Endothelial cell of umbilical vein (primary cell): ENCODE results near the gene TRIM10. TPM values are rescaled to one million over a fixed set of nuclear protein-coding genes. Genes with fewer than 3 reads are reported as not detected.
"Not testable (repeated sequence)": the region's sequence is repeated elsewhere in the genome, so short reads cannot be mapped to it uniquely, and the experiment has no call there.

Source experiments
- BruUV-seq: library from RNA; stranded (reverse); fragments of 400-500 nt; replicated peaks from 2 replicates; lab custom pipeline; 2021; lab: Mats Ljungman, UMichigan
- CTCF ChIA-PET: fragments of 300-600, 350-600 bp; sonication (Branson Sonifier 250); formaldehyde crosslinking; loops from one replicate; lab custom pipeline; 2021; ENCODE audit warnings: antibody characterized with exemption, inconsistent platforms; lab: Charles Lee
- POLR2A ChIA-PET: fragments of 300-600, 350-600 bp; sonication (Branson Sonifier 250); formaldehyde crosslinking; loops from one replicate; lab custom pipeline; 2021; ENCODE audit warnings: antibody characterized with exemption, inconsistent platforms; lab: Charles Lee
- DNase-seq: peaks from one replicate; pipeline ENCODE4 v3.0.0-alpha.2; 2011; ENCODE audit warnings: low read depth, low spot score
- FAIRE-seq: peaks from 2 replicates; lab custom pipeline; 2011; peaks lifted over from hg19 to GRCh38; lab: Jason Lieb, UNC
- H2AFZ ChIP-seq: 2 replicates; pipeline ENCODE4 v1.6.0; 2012; ENCODE audit warnings: low read depth, low read length, control low read depth, inconsistent platforms
- H3K27ac ChIP-seq: 2 replicates; pipeline ENCODE4 v1.5.1; 2011; ENCODE audit warnings: low read depth, mild to moderate bottlenecking, control low read depth, low read length, moderate library complexity; ENCODE audit not compliant: insufficient read depth
- H3K27me3 ChIP-seq, 2 experiments: 2 replicates each; pipeline versions ENCODE4 v1.6.0 to v1.6.1; 2011; ENCODE audit warnings: low read length in 2 of 2, mixed read lengths in 1 of 2; ENCODE audit not compliant: control insufficient read depth in 2 of 2, insufficient read depth in 2 of 2
- H3K36me3 ChIP-seq, 2 experiments: 2 replicates in 1 of 2; 3 replicates in 1 of 2; pipeline ENCODE4 v1.5.1; 2011; ENCODE audit warnings: low read length in 2 of 2, mild to moderate bottlenecking in 1 of 2, moderate library complexity in 1 of 2; ENCODE audit not compliant: control insufficient read depth in 2 of 2, insufficient read depth in 2 of 2; ENCODE audit errors: extremely low read depth in 1 of 2
- H3K4me1 ChIP-seq: 3 replicates; pipeline ENCODE4 v1.5.1; 2011; ENCODE audit warnings: mild to moderate bottlenecking, low read length; ENCODE audit not compliant: control insufficient read depth, insufficient read depth; ENCODE audit errors: extremely low read depth
- H3K4me2 ChIP-seq: 2 replicates; pipeline ENCODE4 v1.6.1; 2011; ENCODE audit warnings: low read length, control low read depth, mixed read lengths; ENCODE audit not compliant: insufficient read depth
- H3K4me3 ChIP-seq, 3 experiments: fragments of 200-600 bp in 1 of 3; sonication (generic), shearing (Covaris generic) in 1 of 3; replicated peaks in 1 of 3; 2 replicates each; pipeline ENCODE4 v1.5.1; 2011 to 2016; ENCODE audit warnings: control low read depth in 3 of 3, low read length in 3 of 3, mild to moderate bottlenecking in 2 of 3, inconsistent platforms in 1 of 3, low read depth in 1 of 3, moderate library complexity in 1 of 3; ENCODE audit not compliant: insufficient read depth in 1 of 3
- H3K79me2 ChIP-seq: 2 replicates; pipeline ENCODE4 v1.6.0; 2012; ENCODE audit warnings: low read length, inconsistent platforms; ENCODE audit not compliant: control insufficient read depth, insufficient read depth
- H3K9ac ChIP-seq: replicated peaks from 2 replicates; pipeline ENCODE3; 2011; ENCODE audit warnings: low read length, control low read depth; ENCODE audit not compliant: insufficient read depth; ENCODE audit errors: extremely low read depth
- H3K9me1 ChIP-seq: replicated peaks from 3 replicates; pipeline ENCODE4 v1.6.0; 2011; ENCODE audit warnings: mild to moderate bottlenecking, low read length; ENCODE audit not compliant: control insufficient read depth, insufficient read depth; ENCODE audit errors: extremely low read depth
- H3K9me3 ChIP-seq: replicated peaks from 2 replicates; pipeline ENCODE4 v1.5.1; 2012; ENCODE audit warnings: low read length, inconsistent platforms; ENCODE audit not compliant: control insufficient read depth, insufficient read depth
- H4K20me1 ChIP-seq: replicated peaks from 2 replicates; pipeline ENCODE3; 2011; ENCODE audit warnings: mild to moderate bottlenecking, low read length; ENCODE audit not compliant: control insufficient read depth, insufficient read depth; ENCODE audit errors: extremely low read depth
- EZH2 ChIP-seq: IDR thresholded peaks from 2 replicates; pipeline ENCODE4 v1.6.1; 2012; ENCODE audit warnings: borderline replicate concordance, low read depth, mild to moderate bottlenecking, moderate library complexity, low read length, inconsistent platforms; ENCODE audit not compliant: severe bottlenecking
- FOS ChIP-seq: IDR thresholded peaks from 2 replicates; pipeline ENCODE4 v1.6.1; 2011; ENCODE audit warnings: mild to moderate bottlenecking, low read length, moderate library complexity, borderline replicate concordance; ENCODE audit not compliant: insufficient read depth
- GATA2 ChIP-seq: IDR thresholded peaks from 2 replicates; pipeline ENCODE4 v1.7.0; 2011; ENCODE audit warnings: low read depth, mild to moderate bottlenecking, moderate library complexity, mixed read lengths, low read length; ENCODE audit not compliant: insufficient read length, insufficient read depth
- JUN ChIP-seq: IDR thresholded peaks from 2 replicates; pipeline ENCODE4 v1.6.1; 2011; ENCODE audit warnings: borderline replicate concordance, low read depth; ENCODE audit not compliant: insufficient read length, insufficient read depth
- MYC ChIP-seq: IDR thresholded peaks from one replicate; pipeline ENCODE4 v1.6.1; 2011; ENCODE audit warnings: mild to moderate bottlenecking, low read depth, low read length
- POLR2A ChIP-seq: IDR thresholded peaks from 2 replicates; pipeline ENCODE4 v1.6.1; 2012; ENCODE audit warnings: low read depth, mild to moderate bottlenecking, control low read depth, low read length
- POLR2AphosphoS5 ChIP-seq: IDR thresholded peaks from 2 replicates; pipeline ENCODE4 v1.6.1; 2012; ENCODE audit warnings: low read depth, mild to moderate bottlenecking, control low read depth, low read length, moderate library complexity; ENCODE audit not compliant: insufficient read depth
- dilution Hi-C: fragments of 300-500 bp; cut with MboI; formaldehyde crosslinking; loops from one replicate; pipeline ENCODE4 v1.15.0; 2019; ENCODE audit warnings: low sequenced_read_pairs; ENCODE audit not compliant: extremely low pct_ligation_motif_present
- intact Hi-C: fragments of 100-400 bp; cut with micrococcal nuclease; formaldehyde crosslinking; loops from one replicate; pipeline ENCODE4 v1.10.0; 2022
- polyA plus RNA-seq, 4 experiments: library from polyadenylated mRNA; depleted of rRNA in 3 of 4; stranded (reverse) in 3 of 4; unstranded in 1 of 4; fragments of >200 nt; gene quantifications; 2 replicates each; pipeline versions ENCODE4 v1.2.1 to v1.2.3, GENCODE V29; 2011 to 2012; ENCODE audit warnings: missing spikeins in 1 of 4
- total RNA-seq: library from RNA; stranded (reverse); gene quantifications from 2 replicates; pipeline ENCODE4 v1.2.3, GENCODE V29; 2021
- TF ChIP-seq, protein P1 (sequence below), 2 donors: IDR thresholded peaks; 1 replicate in 1 of 2; 2 replicates in 1 of 2; pipeline ENCODE4 v1.5.1; 2011; ENCODE audit warnings: low read length in 2 of 2, mild to moderate bottlenecking in 2 of 2, moderate library complexity in 2 of 2, control low read depth in 1 of 2, inconsistent platforms in 1 of 2, low read depth in 1 of 2; ENCODE audit not compliant: insufficient read depth in 1 of 2; ENCODE audit errors: extremely low read depth in 1 of 2
- TF ChIP-seq, protein P2 (sequence below): IDR thresholded peaks from 2 replicates; pipeline ENCODE4 v1.6.1; 2011; ENCODE audit not compliant: insufficient read depth, insufficient read length

The TRIM10 gene
- total and polyA plus RNA-seq, 2 donors (not counting 3 experiments of a cell fraction or from before 2014, with no cell fraction given) = not detected

DNA sequence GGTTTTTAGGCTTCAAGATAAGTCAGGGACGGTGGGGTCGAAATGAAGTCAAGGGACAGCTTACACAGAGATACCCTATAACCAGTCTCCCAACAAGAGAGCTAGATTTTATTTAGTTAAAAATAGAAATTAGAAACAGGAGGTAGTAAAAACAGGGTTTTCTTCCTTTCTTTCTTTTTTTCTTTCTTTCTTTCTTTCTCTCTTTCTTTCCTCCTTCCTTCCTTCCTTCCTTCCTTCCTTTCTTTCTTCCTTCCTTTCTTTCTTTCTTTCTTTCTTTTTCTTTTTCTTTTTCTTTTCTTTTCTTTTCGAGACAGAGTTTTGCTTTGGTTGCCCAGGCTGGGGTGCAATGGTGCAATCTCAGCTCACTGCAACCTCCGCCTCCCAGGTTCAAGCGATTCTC lies 42.3 kb downstream of the TRIM10 start:
- BruUV-seq, H3K9me3 ChIP-seq, H3K36me3 ChIP-seq, DNase-seq, intact Hi-C loops, dilution Hi-C loops, H3K4me3 ChIP-seq, H3K27ac ChIP-seq, H3K9me1 ChIP-seq, POLR2A ChIA-PET, H3K4me1 ChIP-seq, H3K9ac ChIP-seq, FAIRE-seq, H4K20me1 ChIP-seq, H2AFZ ChIP-seq, H3K79me2 ChIP-seq, H3K4me2 ChIP-seq: not testable (repeated sequence)
- H3K27me3 ChIP-seq = peaks cover 4 to 21% of the 10 kb centered on the region in 2 experiments
- CTCF ChIA-PET = interaction anchor here (0.7 to 1.6 kb wide), 2 partner anchors 16 to 279 kb away, joined by 3 to 6 read pairs; no protein-coding TSS in a partner anchor

DNA sequence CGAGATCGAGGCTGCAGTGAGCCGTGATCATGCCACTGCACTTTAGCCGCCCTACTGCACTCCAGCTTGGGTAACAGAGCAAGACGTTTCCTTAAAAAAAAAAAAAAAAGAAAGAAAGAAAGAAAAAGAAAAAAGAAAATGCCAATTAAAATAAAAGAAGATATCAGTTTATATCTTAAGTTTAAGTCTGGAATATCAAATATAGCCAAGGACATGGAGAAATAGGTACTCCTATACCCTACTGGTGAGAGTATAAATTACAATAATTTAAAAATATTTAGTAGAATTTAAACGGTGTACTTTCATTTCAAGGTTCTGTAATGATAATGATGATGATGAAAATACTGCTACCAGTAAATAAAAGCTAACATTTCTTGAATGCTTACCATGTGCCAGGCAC lies 44.3 kb downstream of the TRIM10 start:
- Histone ChIP-seq H4K20me1 (no peaks in the 10 kb centered on the region), H3K4me2 (no peak overlapping the region), H3K36me3 (no peaks in the 10 kb centered on the region), H3K9ac (no peak overlapping the region), H3K27ac (no peak overlapping the region), H3K4me3 (no peak overlapping the region), H3K4me1 (no peaks in the 10 kb centered on the region), H3K9me1 (no peaks in the 10 kb centered on the region), H3K27me3 (peaks cover 23 to 35% of the 10 kb centered on the region in 2 experiments), H2AFZ (no peak overlapping the region), H3K79me2 (no peaks in the 10 kb centered on the region), H3K9me3 (no peaks in the 10 kb centered on the region)
- ChIA-PET POLR2A (no interaction called here), CTCF (interaction anchor here (0.7 to 2.1 kb wide), 2 partner anchors 14 to 15 kb away, joined by 3 to 7 read pairs; no protein-coding TSS in a partner anchor)
- DNase-seq (no peak), FAIRE-seq (no peak)
- intact Hi-C loops (no loop called here), dilution Hi-C loops (no loop called here)
- TF ChIP-seq JUN = no peak
- TF ChIP-seq, protein P1, sequence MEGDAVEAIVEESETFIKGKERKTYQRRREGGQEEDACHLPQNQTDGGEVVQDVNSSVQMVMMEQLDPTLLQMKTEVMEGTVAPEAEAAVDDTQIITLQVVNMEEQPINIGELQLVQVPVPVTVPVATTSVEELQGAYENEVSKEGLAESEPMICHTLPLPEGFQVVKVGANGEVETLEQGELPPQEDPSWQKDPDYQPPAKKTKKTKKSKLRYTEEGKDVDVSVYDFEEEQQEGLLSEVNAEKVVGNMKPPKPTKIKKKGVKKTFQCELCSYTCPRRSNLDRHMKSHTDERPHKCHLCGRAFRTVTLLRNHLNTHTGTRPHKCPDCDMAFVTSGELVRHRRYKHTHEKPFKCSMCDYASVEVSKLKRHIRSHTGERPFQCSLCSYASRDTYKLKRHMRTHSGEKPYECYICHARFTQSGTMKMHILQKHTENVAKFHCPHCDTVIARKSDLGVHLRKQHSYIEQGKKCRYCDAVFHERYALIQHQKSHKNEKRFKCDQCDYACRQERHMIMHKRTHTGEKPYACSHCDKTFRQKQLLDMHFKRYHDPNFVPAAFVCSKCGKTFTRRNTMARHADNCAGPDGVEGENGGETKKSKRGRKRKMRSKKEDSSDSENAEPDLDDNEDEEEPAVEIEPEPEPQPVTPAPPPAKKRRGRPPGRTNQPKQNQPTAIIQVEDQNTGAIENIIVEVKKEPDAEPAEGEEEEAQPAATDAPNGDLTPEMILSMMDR (IDR thresholded peaks at IDR 0.05; ENCODE audit: extremely low read depth in 1 of 2, insufficient read depth in 1 of 2, low read depth in 1 of 2, low read length in 2 of 2) = no peak
- TF ChIP-seq, protein P2, sequence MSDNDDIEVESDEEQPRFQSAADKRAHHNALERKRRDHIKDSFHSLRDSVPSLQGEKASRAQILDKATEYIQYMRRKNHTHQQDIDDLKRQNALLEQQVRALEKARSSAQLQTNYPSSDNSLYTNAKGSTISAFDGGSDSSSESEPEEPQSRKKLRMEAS = no peak
- no peak for TF ChIP-seq GATA2
- TF ChIP-seq MYC = no peak
- TF ChIP-seq FOS = no peak
- no peak for TF ChIP-seq POLR2AphosphoS5
- TF ChIP-seq EZH2 = no peak
- TF ChIP-seq POLR2A = no peak
- no TSS peak for BruUV-seq
